IPS-NIHi7 (cell line): ENCODE measurements around the gene RPL27.
"Not testable (repeated sequence)": the region's sequence is repeated elsewhere in the genome, so short reads cannot be mapped to it uniquely, and the experiment has no call there.

ENCODE experiments used
- DNase-seq: peaks from one replicate; pipeline ENCODE4 v3.0.0; 2012; ENCODE audit warnings: mixed read lengths; ENCODE audit errors: extremely low spot score

Gene RPL27

GRCh38 chr17:42993913-42994312 is 4.3 kb upstream of the RPL27 start:
- DNase-seq, result not testable (repeated sequence)

GRCh38 chr17:42997390-42997983 is 732 bp upstream of the RPL27 start:
- no peak for DNase-seq

- DNase-seq, result no peak
Measured at GRCh38 chr17:42999003-42999525, 845 bp downstream of the RPL27 start.

- DNase-seq, result not testable (repeated sequence)
Measured at GRCh38 chr17:43000894-43001293, 2.7 kb downstream of the RPL27 start.

GRCh38 chr17:43003542-43004172 is 5.4 kb downstream of the RPL27 start:
- no peak for DNase-seq

GRCh38 chr17:43006639-43007551 is 8.7 kb downstream of the RPL27 start, which contains the start of gene IFI35:
TSS of gene IFI35 (plus strand) at chr17:43006784. CDS start at chr17:43006948, 164 bp downstream.
- DNase-seq, result peak; percentile 71

GRCh38 chr17:43010667-43011308 is 12.6 kb downstream of the RPL27 start:
- no peak for DNase-seq

GRCh38 chr17:43011728-43012472 is 13.7 kb downstream of the RPL27 start:
- no peak for DNase-seq

- DNase-seq, result peak; percentile 3
Measured at GRCh38 chr17:43013296-43013695, 15.1 kb downstream of the RPL27 start.

GRCh38 chr17:43014020-43014648 is 15.9 kb downstream of the RPL27 start:
- no peak for DNase-seq

- DNase-seq, result peak; percentile 7
Measured at GRCh38 chr17:43014649-43015542, 16.7 kb downstream of the RPL27 start.

GRCh38 chr17:43015579-43015978 is 17.4 kb downstream of the RPL27 start:
- peak; percentile 11 for DNase-seq

- DNase-seq, result no peak
Measured at GRCh38 chr17:43016216-43016615, 18.0 kb downstream of the RPL27 start.

GRCh38 chr17:43018008-43018853 is 20.0 kb downstream of the RPL27 start:
- DNase-seq, result peak; percentile 16

- no peak for DNase-seq
Measured at GRCh38 chr17:43018932-43019331, 20.7 kb downstream of the RPL27 start.

GRCh38 chr17:43019418-43019817 is 21.2 kb downstream of the RPL27 start:
- DNase-seq, result peak; percentile 3

GRCh38 chr17:43020030-43020621 is 21.9 kb downstream of the RPL27 start:
- peak; percentile 9 for DNase-seq
